PC-9 (cell line): ENCODE measurements around the gene MRPL14. TPM values are rescaled to one million over a fixed set of nuclear protein-coding genes. Genes with fewer than 3 reads are reported as not detected.
A peak's percentile ranks its signal among the peaks of the same experiment; 100 is the strongest.

Experiments
- BruUV-seq: library from RNA; stranded (reverse); fragments of 400-500 nt; replicated peaks from 2 replicates; lab custom pipeline; 2021; lab: Mats Ljungman, UMichigan
- CTCF ChIA-PET: fragments of 300-600 bp; sonication (Branson Sonifier 250); formaldehyde crosslinking; loops from one replicate; lab custom pipeline; 2022; ENCODE audit warnings: antibody characterized with exemption; lab: Charles Lee
- POLR2A ChIA-PET: fragments of 300-600 bp; sonication (Branson Sonifier 250); formaldehyde crosslinking; loops from one replicate; lab custom pipeline; 2022; ENCODE audit warnings: antibody characterized with exemption; ENCODE audit not compliant: unreplicated experiment; lab: Charles Lee
- DNase-seq, 2 experiments: peaks; one replicate each; pipeline versions ENCODE4 v3.0.0 to v3.0.0-alpha.2; 2015 to 2022; ENCODE audit warnings: mixed read lengths in 1 of 2
- H2AFZ ChIP-seq: fragments of 200-600 bp; sonication (generic); 2 replicates; pipeline ENCODE4 v1.8.1; 2017; ENCODE audit warnings: antibody characterized with exemption
- H3F3A ChIP-seq: fragments of 200-600 bp; sonication (generic); 2 replicates; pipeline ENCODE4 v1.8.1; 2017; ENCODE audit warnings: antibody characterized with exemption, mild to moderate bottlenecking, low read depth; ENCODE audit not compliant: insufficient read depth
- H3K27ac ChIP-seq: fragments of 200-600 bp; sonication (generic); 2 replicates; pipeline ENCODE4 v1.6.1; 2016; ENCODE audit warnings: mixed run types
- H3K27me3 ChIP-seq: fragments of 200-600 bp; sonication (generic); 2 replicates; pipeline ENCODE4 v1.6.1; 2016; ENCODE audit warnings: low read depth, mixed run types; ENCODE audit not compliant: insufficient read depth
- H3K36me3 ChIP-seq: fragments of 200-600 bp; sonication (generic); 2 replicates; pipeline ENCODE4 v1.6.1; 2016; ENCODE audit warnings: low read depth, mixed run types
- H3K4me1 ChIP-seq: fragments of 200-600 bp; sonication (generic); replicated peaks from 2 replicates; pipeline ENCODE4 v1.6.1; 2016; ENCODE audit warnings: mixed run types; ENCODE audit not compliant: insufficient read depth
- H3K4me2 ChIP-seq: fragments of 200-600 bp; sonication (generic); 2 replicates; pipeline ENCODE4 v1.6.1; 2017; ENCODE audit warnings: mixed run types
- H3K4me3 ChIP-seq: fragments of 200-600 bp; sonication (generic); 2 replicates; pipeline ENCODE4 v1.6.1; 2016; ENCODE audit warnings: mixed run types
- H3K79me2 ChIP-seq: fragments of 200-600 bp; sonication (generic); 2 replicates; pipeline ENCODE4 v1.6.1; 2017; ENCODE audit warnings: low read depth, mixed run types
- H3K9me2 ChIP-seq: fragments of 200-600 bp; sonication (generic); 2 replicates; pipeline ENCODE4 v1.8.1; 2017; ENCODE audit warnings: mild to moderate bottlenecking; ENCODE audit not compliant: insufficient read depth
- H3K9me3 ChIP-seq: fragments of 200-600 bp; sonication (generic); 2 replicates; pipeline ENCODE4 v1.8.1; 2016; ENCODE audit warnings: low read depth; ENCODE audit not compliant: insufficient read depth
- H4K20me1 ChIP-seq: fragments of 200-600 bp; sonication (generic); 2 replicates; pipeline ENCODE4 v1.8.1; 2017; ENCODE audit not compliant: insufficient read depth
- CTCF ChIP-seq: fragments of 200-600 bp; sonication (generic); conservative IDR thresholded peaks from 2 replicates; pipeline ENCODE4 v1.6.1; 2017; ENCODE audit warnings: mixed run types, antibody characterized with exemption, mild to moderate bottlenecking, moderate library complexity
- EZH2 ChIP-seq: fragments of 200-600 bp; sonication (generic); IDR thresholded peaks from 2 replicates; pipeline ENCODE4 v1.8.0; 2017; ENCODE audit warnings: antibody characterized with exemption, low read depth
- intact Hi-C: fragments of 100-400 bp; cut with micrococcal nuclease; formaldehyde crosslinking; loops from one replicate; pipeline ENCODE4 v1.10.0; 2022; ENCODE audit not compliant: unreplicated experiment
- total RNA-seq: library from RNA; stranded (reverse); gene quantifications from 2 replicates; pipeline ENCODE4 v1.2.3, GENCODE V29; 2021

MRPL14 gene
- total RNA-seq, 1 experiment from 2014 or later = 96.3 TPM

- Histone ChIP-seq H3K9me3 (no peaks in the 10 kb centered on the region), H3K4me2 (0 out of 2 replicates have a peak overlapping the region, but pooled peaks have one; percentile 95), H2AFZ (no peak overlapping the region), H3F3A (peaks cover 41% of the 10 kb centered on the region), H4K20me1 (no peaks in the 10 kb centered on the region), H3K36me3 (0 out of 2 replicates have a peak, but pooled peaks cover 8% of the 10 kb centered on the region), H3K27ac (no peak overlapping the region), H3K4me1 (peaks cover 48% of the 10 kb centered on the region), H3K4me3 (no peak overlapping the region), H3K27me3 (no peaks in the 10 kb centered on the region), H3K79me2 (peaks cover 20% of the 10 kb centered on the region), H3K9me2 (no peaks in the 10 kb centered on the region)
- TF ChIP-seq EZH2 (no peak), CTCF (no peak)
- ChIA-PET CTCF (interaction anchor here (0.7 to 2.0 kb wide), 5 partner anchors 129 to 412 kb away, joined by 3 to 6 read pairs (median 4); no protein-coding TSS in a partner anchor), POLR2A (no interaction called here)
- no TSS peak for BruUV-seq
- intact Hi-C loops = loop anchor here (1.0 to 2.0 kb wide), 7 partner anchors 128 to 573 kb away; no protein-coding TSS in a partner anchor
- no peak for DNase-seq
Measured at GRCh38 chr6:44079672-44080071, 47.6 kb downstream of the MRPL14 start.

GRCh38 chr6:44078827-44079671, 48.2 kb downstream of the MRPL14 start:
- POLR2A ChIA-PET = interaction anchor here (0.5 to 0.7 kb wide), 4 partner anchors 84 to 471 kb away, joined by 3 to 9 read pairs (median 4); no protein-coding TSS in a partner anchor
- peak overlapping the region; percentile 95 for H3K4me2 ChIP-seq
- intact Hi-C loops = loop anchor here (1.0 to 2.0 kb wide), 7 partner anchors 128 to 572 kb away; no protein-coding TSS in a partner anchor
- H3K27me3 ChIP-seq = no peaks in the 10 kb centered on the region
- peaks cover 20% of the 10 kb centered on the region for H3K79me2 ChIP-seq
- H3K9me2 ChIP-seq = no peaks in the 10 kb centered on the region
- DNase-seq = peak; percentile 66 to 79
- no peaks in the 10 kb centered on the region for H4K20me1 ChIP-seq
- H3K27ac ChIP-seq = peak overlapping the region; percentile 94
- H3K36me3 ChIP-seq = 0 out of 2 replicates have a peak, but pooled peaks cover 8% of the 10 kb centered on the region
- TF ChIP-seq EZH2 = no peak
- TF ChIP-seq CTCF = peak; percentile 91
- no TSS peak for BruUV-seq
- CTCF ChIA-PET = interaction anchor here (0.5 to 2.0 kb wide), 12 partner anchors 27 to 449 kb away, joined by 3 to 19 read pairs (median 4); partner anchors contain the start of gene VEGFA
- H2AFZ ChIP-seq = no peak overlapping the region
- H3F3A ChIP-seq = peaks cover 48% of the 10 kb centered on the region
- peaks cover 52% of the 10 kb centered on the region for H3K4me1 ChIP-seq
- H3K4me3 ChIP-seq = peak overlapping the region; percentile 16; the same call in 1 of the 2 replicates
- H3K9me3 ChIP-seq = no peaks in the 10 kb centered on the region

GRCh38 chr6:44078219-44078826, 48.9 kb downstream of the MRPL14 start:
- H3K27ac ChIP-seq = peak overlapping the region; percentile 94
- CTCF ChIA-PET = interaction anchor here (0.5 to 2.0 kb wide), 12 partner anchors 26 to 448 kb away, joined by 3 to 19 read pairs (median 4); partner anchors contain the start of gene VEGFA
- H3K79me2 ChIP-seq = peaks cover 20% of the 10 kb centered on the region
- POLR2A ChIA-PET = interaction anchor here (0.5 to 0.7 kb wide), 3 partner anchors 83 to 353 kb away, joined by 4 to 9 read pairs (median 5); no protein-coding TSS in a partner anchor
- peak overlapping the region; percentile 95 for H3K4me2 ChIP-seq
- DNase-seq = no peak
- no peaks in the 10 kb centered on the region for H3K9me3 ChIP-seq
- 0 out of 2 replicates have a peak, but pooled peaks cover 8% of the 10 kb centered on the region for H3K36me3 ChIP-seq
- H3K4me3 ChIP-seq = peak overlapping the region; percentile 16; the same call in 1 of the 2 replicates
- H3K9me2 ChIP-seq = no peaks in the 10 kb centered on the region
- peaks cover 58% of the 10 kb centered on the region for H3K4me1 ChIP-seq
- peaks cover 54% of the 10 kb centered on the region for H3F3A ChIP-seq
- no peak for TF ChIP-seq CTCF
- no peaks in the 10 kb centered on the region for H4K20me1 ChIP-seq
- BruUV-seq = no TSS peak
- no peak overlapping the region for H2AFZ ChIP-seq
- intact Hi-C loops = loop anchor here (2.0 kb wide), 1 partner anchor 572 kb away; no protein-coding TSS in a partner anchor
- H3K27me3 ChIP-seq = no peaks in the 10 kb centered on the region
